Hepatocyte (in vitro differentiated cells): ENCODE results near the gene PIK3R6. TPM values are rescaled to one million over a fixed set of nuclear protein-coding genes. Genes with fewer than 3 reads are reported as not detected.

Source experiments
- DNase-seq: peaks from one replicate; pipeline ENCODE4 v3.0.0-alpha.2; 2016; ENCODE audit warnings: low spot score
- H2AFZ ChIP-seq: fragments of 200-600 bp; sonication (generic); 2 replicates; pipeline ENCODE4 v1.6.0; 2016; ENCODE audit warnings: antibody characterized with exemption, mild to moderate bottlenecking
- H3K27ac ChIP-seq: fragments of 200-600 bp; sonication (generic); 2 replicates; pipeline ENCODE4 v1.5.1; 2016; ENCODE audit warnings: mild to moderate bottlenecking
- H3K27me3 ChIP-seq: fragments of 200-600 bp; sonication (generic); 2 replicates; pipeline ENCODE4 v1.6.1; 2016
- H3K36me3 ChIP-seq: fragments of 200-600 bp; sonication (generic); replicated peaks from 2 replicates; pipeline ENCODE4 v1.5.1; 2016; ENCODE audit warnings: low read depth; ENCODE audit not compliant: insufficient read depth
- H3K4me1 ChIP-seq: fragments of 200-600 bp; sonication (generic); 2 replicates; pipeline ENCODE4 v1.5.1; 2016; ENCODE audit warnings: mild to moderate bottlenecking, moderate library complexity; ENCODE audit not compliant: insufficient read depth
- H3K4me2 ChIP-seq: fragments of 200-600 bp; sonication (generic); 2 replicates; pipeline ENCODE4 v1.6.0; 2016
- H3K4me3 ChIP-seq: fragments of 200-600 bp; sonication (generic); 2 replicates; pipeline ENCODE4 v1.5.1; 2016; ENCODE audit warnings: mild to moderate bottlenecking
- H3K79me2 ChIP-seq: fragments of 200-600 bp; sonication (generic); 2 replicates; pipeline ENCODE4 v1.6.0; 2017; ENCODE audit warnings: mild to moderate bottlenecking
- H3K9me2 ChIP-seq: fragments of 200-600 bp; sonication (generic); replicated peaks from 2 replicates; pipeline ENCODE4 v1.6.0; 2017; ENCODE audit warnings: mild to moderate bottlenecking; ENCODE audit not compliant: insufficient read depth
- H3K9me3 ChIP-seq: fragments of 200-600 bp; sonication (generic); 2 replicates; pipeline ENCODE4 v1.5.1; 2016; ENCODE audit warnings: low read depth, mild to moderate bottlenecking
- H4K20me1 ChIP-seq: fragments of 200-600 bp; sonication (generic); 2 replicates; pipeline ENCODE4 v1.6.0; 2016; ENCODE audit warnings: mild to moderate bottlenecking; ENCODE audit not compliant: insufficient read depth, poor library complexity, severe bottlenecking
- CTCF ChIP-seq: fragments of 200-600 bp; sonication (generic); IDR thresholded peaks from 2 replicates; pipeline ENCODE4 v1.5.1; 2016; ENCODE audit warnings: antibody characterized with exemption, mild to moderate bottlenecking; ENCODE audit not compliant: poor library complexity
- EZH2 ChIP-seq: fragments of 200-600 bp; sonication (generic); IDR thresholded peaks from 2 replicates; pipeline ENCODE4 v1.6.1; 2016; ENCODE audit warnings: antibody characterized with exemption, mild to moderate bottlenecking, borderline replicate concordance
- EZH2phosphoT487 ChIP-seq: fragments of 200-600 bp; sonication (generic); IDR thresholded peaks from one replicate; pipeline ENCODE4 v1.6.1; 2018; ENCODE audit warnings: antibody characterized with exemption, mild to moderate bottlenecking, low read depth, moderate library complexity; ENCODE audit not compliant: unreplicated experiment, severe bottlenecking
- WGBS: methylation state at CpG from one replicate; pipeline ENCODE4 v1.1.6; 2016; ENCODE audit warnings: low lambda C conversion rate; ENCODE audit errors: missing lambda C conversion rate; 5-methylcytosine and 5-hydroxymethylcytosine counted together
- polyA plus RNA-seq: library from polyadenylated mRNA; unstranded; fragments of >200 nt; fragmentation: Nextera tagmentation; extraction: Ambion mirVana; gene quantifications from 2 replicates; pipeline ENCODE4 v1.2.1, GENCODE V29; 2016
- total RNA-seq: library from RNA; depleted of rRNA; stranded (reverse); fragments of >200 nt; gene quantifications from 2 replicates; pipeline ENCODE4 v1.2.3, GENCODE V29; 2014

Gene PIK3R6
- total and polyA plus RNA-seq, 2 experiments from 2014 or later: 0.07 to 0.10 TPM

- no peaks in the 10 kb centered on the region for H4K20me1 ChIP-seq
- no peak overlapping the region for H3K4me2 ChIP-seq
- WGBS: 88% methylated on average over 13 of the region's 13 CpGs
Measured at GRCh38 chr17:8870406-8871040, 3.0 kb upstream of the PIK3R6 start.

GRCh38 chr17:8869114-8869815, 1.8 kb upstream of the PIK3R6 start:
- no peaks in the 10 kb centered on the region for H3K9me3 ChIP-seq
- H3K27ac ChIP-seq: no peak overlapping the region
- no peaks in the 10 kb centered on the region for H4K20me1 ChIP-seq
- H2AFZ ChIP-seq: no peak overlapping the region
- DNase-seq: no peak
- H3K4me2 ChIP-seq: no peak overlapping the region
- H3K27me3 ChIP-seq: no peaks in the 10 kb centered on the region
- H3K79me2 ChIP-seq: no peaks in the 10 kb centered on the region
- WGBS: 72% methylated on average over 11 of the region's 11 CpGs
- H3K4me1 ChIP-seq: peaks cover 9% of the 10 kb centered on the region
- H3K9me2 ChIP-seq: no peaks in the 10 kb centered on the region
- no peaks in the 10 kb centered on the region for H3K36me3 ChIP-seq
- no peak overlapping the region for H3K4me3 ChIP-seq
- TF ChIP-seq EZH2phosphoT487 (no peak), EZH2 (no peak), CTCF (no peak)

More at GRCh38 chr17:8870406-8871040, 3.0 kb upstream of the PIK3R6 start:
- H3K27me3 ChIP-seq: peaks cover 8% of the 10 kb centered on the region
- no peaks in the 10 kb centered on the region for H3K79me2 ChIP-seq
- H3K4me3 ChIP-seq: no peak overlapping the region
- peaks cover 13% of the 10 kb centered on the region for H3K4me1 ChIP-seq
- no peak for DNase-seq
- no peaks in the 10 kb centered on the region for H3K36me3 ChIP-seq
- H3K9me3 ChIP-seq: no peaks in the 10 kb centered on the region
- no peak overlapping the region for H3K27ac ChIP-seq
- no peak for TF ChIP-seq CTCF
- H2AFZ ChIP-seq: no peak overlapping the region
- no peaks in the 10 kb centered on the region for H3K9me2 ChIP-seq

DNA sequence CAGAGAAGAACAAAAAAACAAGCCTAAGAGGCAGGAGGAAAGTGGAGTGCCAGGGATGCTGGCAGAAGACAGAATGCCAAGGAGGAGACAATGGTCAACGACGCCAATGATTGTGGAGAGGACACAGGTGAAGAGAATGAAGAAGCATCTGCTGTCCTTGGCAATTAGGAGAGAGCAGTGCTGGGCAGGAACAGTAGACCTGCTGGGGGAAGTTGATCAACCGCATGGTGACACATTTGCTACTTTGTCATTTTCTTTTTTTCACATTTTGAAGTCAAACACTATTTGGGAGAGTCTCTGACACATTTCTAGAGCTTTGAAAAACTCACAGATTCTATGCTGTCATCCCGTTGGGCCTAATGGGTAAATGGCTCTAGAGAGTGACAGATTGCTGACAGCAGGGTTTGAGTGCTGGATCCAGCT, 1.1 kb upstream of the PIK3R6 start:
- H4K20me1 ChIP-seq: no peaks in the 10 kb centered on the region
- H3K4me1 ChIP-seq: peaks cover 9% of the 10 kb centered on the region
- no peaks in the 10 kb centered on the region for H3K9me3 ChIP-seq
- WGBS: 90% methylated on average over 4 of the region's 4 CpGs
- TF ChIP-seq EZH2 (no peak), EZH2phosphoT487 (no peak), CTCF (no peak)
- H3K79me2 ChIP-seq: no peaks in the 10 kb centered on the region
- H3K4me3 ChIP-seq: no peak overlapping the region
- no peaks in the 10 kb centered on the region for H3K36me3 ChIP-seq
- no peak overlapping the region for H3K4me2 ChIP-seq
- no peaks in the 10 kb centered on the region for H3K27me3 ChIP-seq
- H3K9me2 ChIP-seq: no peaks in the 10 kb centered on the region
- no peak for DNase-seq
- no peak overlapping the region for H2AFZ ChIP-seq
- no peak overlapping the region for H3K27ac ChIP-seq
